Gastrocnemius medialis (tissue), 4 donors: ENCODE measurements around the gene ARIH1. TPM values are rescaled to one million over a fixed set of nuclear protein-coding genes. Genes with fewer than 3 reads are reported as not detected.

Experiments used
- ATAC-seq, 2 donors: fragments of 150-250 bp; one replicate each; pipeline ENCODE4 v1.9.1; 2016
- DNase-seq, 2 donors: peaks; one replicate each; pipeline ENCODE4 v3.0.0-alpha.2; 2019
- H3K27ac ChIP-seq, 4 donors: fragments of 200-600 bp; sonication (generic); 1 replicate in 1 of 4; 2 replicates in 3 of 4; pipeline ENCODE4 v1.5.1; 2016 to 2018; ENCODE audit warnings: mild to moderate bottlenecking in 2 of 4, moderate library complexity in 1 of 4
- H3K27me3 ChIP-seq, 3 donors: fragments of 200-600 bp; sonication (generic) in 2 of 3; 1 replicate in 1 of 3; 2 replicates in 2 of 3; pipeline versions ENCODE4 v1.5.1 to v1.6.0; 2016 to 2019; ENCODE audit warnings: mild to moderate bottlenecking in 1 of 3, moderate library complexity in 1 of 3
- H3K36me3 ChIP-seq, 2 donors: fragments of 200-600 bp; sonication (generic) in 1 of 2; one replicate each; pipeline ENCODE4 v1.5.1; 2017 to 2018
- H3K4me1 ChIP-seq, 2 donors: fragments of 200-600 bp; sonication (generic) in 1 of 2; one replicate each; pipeline ENCODE4 v1.5.1; 2016 to 2017; ENCODE audit warnings: mild to moderate bottlenecking in 2 of 2
- H3K4me3 ChIP-seq, 4 donors: fragments of 200-600 bp; sonication (generic) in 3 of 4; 1 replicate in 1 of 4; 2 replicates in 3 of 4; pipeline ENCODE4 v1.5.1; 2016 to 2019; ENCODE audit warnings: mild to moderate bottlenecking in 2 of 4
- H3K9me3 ChIP-seq, 3 donors: fragments of 200-600 bp; sonication (generic) in 2 of 3; 1 replicate in 1 of 3; 2 replicates in 2 of 3; pipeline ENCODE4 v1.5.1; 2016 to 2019
- POLR2A ChIP-seq, 2 donors: fragments of 450-650 bp; IDR thresholded peaks; one replicate each; pipeline ENCODE4 v1.6.1; 2017; ENCODE audit warnings: antibody characterized with exemption in 2 of 2, mild to moderate bottlenecking in 2 of 2, moderate library complexity in 2 of 2
- in situ Hi-C, 4 donors: fragments of 200-750 bp; cut with MboI; loops; one replicate each; pipeline versions ENCODE4 v1.15.0 to v1.8.0; 2017; ENCODE audit warnings: low sequenced_read_pairs in 4 of 4
- intact Hi-C: fragments of 100-400 bp; cut with DNase I; formaldehyde crosslinking; loops from one replicate; pipeline ENCODE4 v1.15.1; 2023; ENCODE audit warnings: low total_unique reads
- total RNA-seq, 4 donors: library from RNA; depleted of rRNA; stranded (reverse); fragments of >200 nt; gene quantifications; one replicate each; pipeline versions ENCODE4 v1.1.0 to v1.2.3, GENCODE V29; 2016
- TF ChIP-seq, protein P1 (sequence below), 5 experiments: fragments of 450-650 bp in 3 of 5; fragments of 200-600 bp in 2 of 5; sonication (generic) in 2 of 5; IDR thresholded peaks in 4 of 5; conservative IDR thresholded peaks in 1 of 5; 1 replicate in 4 of 5; 2 replicates in 1 of 5; pipeline ENCODE4 v1.5.1; 2016 to 2019; ENCODE audit warnings: antibody characterized with exemption in 5 of 5, mild to moderate bottlenecking in 3 of 5, moderate library complexity in 3 of 5

The ARIH1 gene
- total RNA-seq, 4 donors from 2014 or later = 46.3 to 85.6 (median 68.3) TPM

DNA sequence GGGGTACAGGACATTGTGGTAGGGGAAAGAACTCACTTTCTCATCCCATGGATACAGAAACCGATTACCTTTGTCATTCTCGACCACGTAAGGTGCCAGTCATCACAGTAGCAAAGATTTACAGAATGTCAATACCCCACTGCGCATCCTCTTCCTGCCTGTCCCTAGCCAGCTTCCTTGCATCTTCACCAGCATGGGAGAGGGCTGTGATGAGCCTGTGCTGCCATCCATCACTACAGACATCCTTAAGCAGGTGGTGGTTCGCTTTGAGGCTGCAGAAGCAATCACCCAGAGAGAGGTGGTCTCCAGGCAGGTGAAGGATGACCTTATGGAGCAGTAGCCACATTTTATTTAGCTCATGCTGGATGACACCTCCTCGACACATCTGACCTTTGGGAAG lies 23.3 kb upstream of the ARIH1 start:
- Histone ChIP-seq H3K27ac (no peak overlapping the region), H3K36me3 (no peaks in the 10 kb centered on the region), H3K27me3 (no peaks in the 10 kb centered on the region), H3K4me3 (no peak overlapping the region), H3K9me3 (no peaks in the 10 kb centered on the region), H3K4me1 (no peaks in the 10 kb centered on the region)
- no peak for DNase-seq
- in situ Hi-C loops = loop anchor here in 1 of 4 donors (25.0 kb wide), 1 partner anchor 236 kb away; the partner anchor contains the start of genes BBS4 and HIGD2B
- no peak for TF ChIP-seq POLR2A (IDR thresholded peaks at IDR 0.05)
- TF ChIP-seq, protein P1, sequence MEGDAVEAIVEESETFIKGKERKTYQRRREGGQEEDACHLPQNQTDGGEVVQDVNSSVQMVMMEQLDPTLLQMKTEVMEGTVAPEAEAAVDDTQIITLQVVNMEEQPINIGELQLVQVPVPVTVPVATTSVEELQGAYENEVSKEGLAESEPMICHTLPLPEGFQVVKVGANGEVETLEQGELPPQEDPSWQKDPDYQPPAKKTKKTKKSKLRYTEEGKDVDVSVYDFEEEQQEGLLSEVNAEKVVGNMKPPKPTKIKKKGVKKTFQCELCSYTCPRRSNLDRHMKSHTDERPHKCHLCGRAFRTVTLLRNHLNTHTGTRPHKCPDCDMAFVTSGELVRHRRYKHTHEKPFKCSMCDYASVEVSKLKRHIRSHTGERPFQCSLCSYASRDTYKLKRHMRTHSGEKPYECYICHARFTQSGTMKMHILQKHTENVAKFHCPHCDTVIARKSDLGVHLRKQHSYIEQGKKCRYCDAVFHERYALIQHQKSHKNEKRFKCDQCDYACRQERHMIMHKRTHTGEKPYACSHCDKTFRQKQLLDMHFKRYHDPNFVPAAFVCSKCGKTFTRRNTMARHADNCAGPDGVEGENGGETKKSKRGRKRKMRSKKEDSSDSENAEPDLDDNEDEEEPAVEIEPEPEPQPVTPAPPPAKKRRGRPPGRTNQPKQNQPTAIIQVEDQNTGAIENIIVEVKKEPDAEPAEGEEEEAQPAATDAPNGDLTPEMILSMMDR (IDR thresholded peaks at IDR 0.05 in 4 of 5, conservative IDR thresholded peaks at IDR 0.05 in 1 of 5) = no peak
- intact Hi-C loops = no loop called here
- no peak for ATAC-seq

DNA sequence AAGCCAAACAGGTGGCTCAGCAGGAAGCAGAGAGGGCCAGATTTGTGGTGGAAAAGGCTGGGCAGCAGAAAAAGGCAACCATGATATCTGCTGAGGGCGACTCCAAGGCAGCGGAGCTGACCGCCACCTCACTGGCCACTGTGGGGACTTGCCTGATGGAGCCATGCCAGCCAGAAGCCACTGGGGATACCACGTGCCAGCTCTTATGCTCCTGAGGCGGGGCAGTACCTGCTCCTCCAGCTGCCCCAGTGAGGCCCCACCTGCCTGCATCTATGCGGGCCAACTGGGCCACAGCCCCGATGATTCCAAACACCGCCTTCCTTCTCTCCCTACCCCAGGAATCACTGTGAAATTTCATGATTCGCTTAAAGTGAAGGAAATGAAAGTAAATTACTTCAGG lies 22.9 kb upstream of the ARIH1 start:
- Histone ChIP-seq H3K27me3 (no peaks in the 10 kb centered on the region), H3K36me3 (no peaks in the 10 kb centered on the region), H3K27ac (no peak overlapping the region), H3K4me3 (no peak overlapping the region), H3K9me3 (no peaks in the 10 kb centered on the region), H3K4me1 (no peaks in the 10 kb centered on the region)
- intact Hi-C loops = no loop called here
- in situ Hi-C loops = loop anchor here in 1 of 4 donors (25.0 kb wide), 1 partner anchor 236 kb away; the partner anchor contains the start of genes BBS4 and HIGD2B
- ATAC-seq (no peak), DNase-seq (no peak)
- no peak for TF ChIP-seq POLR2A (IDR thresholded peaks at IDR 0.05)
- TF ChIP-seq, protein P1 (IDR thresholded peaks at IDR 0.05 in 4 of 5, conservative IDR thresholded peaks at IDR 0.05 in 1 of 5) = no peak

DNA sequence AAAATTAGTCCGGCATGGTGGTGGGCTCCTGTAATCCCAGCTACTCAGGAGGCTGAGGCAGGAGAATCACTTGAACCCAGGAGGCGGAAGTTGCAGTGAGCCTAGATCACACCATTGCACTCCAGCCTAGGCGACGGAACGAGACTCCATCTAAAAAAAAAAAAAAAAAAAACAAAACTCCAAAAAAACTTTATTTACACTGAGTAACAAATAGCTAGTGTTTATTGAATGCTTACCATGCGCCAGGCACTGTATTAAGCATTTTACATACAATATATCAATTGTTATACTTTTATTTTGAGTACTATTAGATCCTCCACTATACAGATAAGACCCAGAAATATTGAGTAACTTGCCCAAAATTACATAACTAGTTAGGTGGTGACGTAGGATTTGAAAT lies 17.4 kb upstream of the ARIH1 start:
- Histone ChIP-seq H3K27me3 (no peaks in the 10 kb centered on the region), H3K36me3 (no peaks in the 10 kb centered on the region), H3K4me1 (peaks cover 0 to 3% of the 10 kb centered on the region in 2 donors), H3K9me3 (no peaks in the 10 kb centered on the region), H3K4me3 (no peak overlapping the region), H3K27ac (no peak overlapping the region)
- in situ Hi-C loops = loop anchor here in 1 of 4 donors (25.0 kb wide), 1 partner anchor 231 kb away; the partner anchor contains the start of genes BBS4 and HIGD2B
- TF ChIP-seq, protein P1 (IDR thresholded peaks at IDR 0.05 in 4 of 5, conservative IDR thresholded peaks at IDR 0.05 in 1 of 5) = no peak
- no peak for TF ChIP-seq POLR2A (IDR thresholded peaks at IDR 0.05)
- intact Hi-C loops = no loop called here
- DNase-seq (no peak), ATAC-seq (no peak)

DNA sequence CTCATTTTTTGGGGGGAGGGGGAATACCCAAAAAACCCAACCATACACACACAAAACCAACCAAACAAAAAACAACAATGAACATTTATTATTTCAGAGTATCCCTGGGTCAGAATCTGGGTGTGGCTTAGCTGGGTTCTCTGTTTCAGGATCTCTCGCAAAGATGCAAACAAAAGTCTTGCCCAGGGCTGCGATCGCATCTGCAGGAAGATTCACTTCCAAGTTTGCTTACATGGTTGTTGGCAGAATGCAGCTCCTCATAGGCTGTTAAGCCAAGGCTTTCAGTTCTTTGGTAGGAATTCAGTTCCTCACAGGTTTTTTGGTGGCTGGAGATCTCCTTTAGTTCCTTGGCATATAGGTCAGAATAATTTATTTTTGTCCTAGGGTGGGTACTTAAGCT lies 13.7 kb upstream of the ARIH1 start:
- intact Hi-C loops (no loop called here), in situ Hi-C loops (loop anchor here in 1 of 4 donors (25.0 kb wide), 1 partner anchor 227 kb away; the partner anchor contains the start of genes BBS4 and HIGD2B)
- H3K27me3 ChIP-seq = no peaks in the 10 kb centered on the region
- no peak for ATAC-seq
- H3K27ac ChIP-seq = no peak overlapping the region
- no peak for DNase-seq
- no peak for TF ChIP-seq POLR2A (IDR thresholded peaks at IDR 0.05)
- H3K9me3 ChIP-seq = no peaks in the 10 kb centered on the region
- no peaks in the 10 kb centered on the region for H3K36me3 ChIP-seq
- peaks cover 0 to 3% of the 10 kb centered on the region in 2 donors for H3K4me1 ChIP-seq
- H3K4me3 ChIP-seq = no peak overlapping the region

DNA sequence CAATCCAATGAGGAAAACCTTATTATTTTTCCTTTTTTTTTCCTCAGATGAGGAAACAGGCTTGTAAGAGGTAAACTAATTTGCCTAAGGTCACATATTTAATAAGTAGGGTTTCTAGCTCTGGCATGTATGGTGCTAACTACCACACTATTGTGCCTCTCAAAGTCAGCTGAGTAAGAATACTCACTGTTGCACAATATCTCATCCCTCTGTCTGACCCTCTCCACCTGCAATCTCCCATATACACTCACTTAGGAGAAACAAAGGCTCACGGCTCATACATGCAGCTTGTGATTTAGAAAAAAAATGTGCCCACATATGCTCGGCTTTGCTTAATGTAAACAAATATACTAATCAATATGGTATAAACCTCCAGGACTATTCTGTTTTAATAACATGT lies 10.4 kb upstream of the ARIH1 start:
- intact Hi-C loops (no loop called here), in situ Hi-C loops (loop anchor here in 1 of 4 donors (25.0 kb wide), 1 partner anchor 224 kb away; the partner anchor contains the start of genes BBS4 and HIGD2B)
- H3K4me3 ChIP-seq = no peak overlapping the region
- TF ChIP-seq, protein P1 (IDR thresholded peaks at IDR 0.05 in 4 of 5, conservative IDR thresholded peaks at IDR 0.05 in 1 of 5) = no peak
- no peak for TF ChIP-seq POLR2A (IDR thresholded peaks at IDR 0.05)
- H3K27ac ChIP-seq = no peak overlapping the region
- no peaks in the 10 kb centered on the region for H3K9me3 ChIP-seq
- H3K4me1 ChIP-seq = peaks cover 0 to 3% of the 10 kb centered on the region in 2 donors
- ATAC-seq (no peak), DNase-seq (no peak)
- H3K36me3 ChIP-seq = no peaks in the 10 kb centered on the region
- no peaks in the 10 kb centered on the region for H3K27me3 ChIP-seq
